Nephron progenitor cell (in vitro differentiated cells): ENCODE results near the gene LRRC1.
A peak's percentile ranks its signal among the peaks of the same experiment; 100 is the strongest.

ENCODE experiments used
- DNase-seq: peaks from one replicate; pipeline ENCODE4 v3.0.0; 2021
- H3K27ac Mint-ChIP-seq: 2 replicates; pipeline ENCODE4 v1.8.0; 2021; ENCODE audit warnings: mild to moderate bottlenecking, moderate library complexity, mixed read lengths
- H3K27me3 Mint-ChIP-seq: 2 replicates; pipeline ENCODE4 v1.8.0; 2021; ENCODE audit warnings: mild to moderate bottlenecking, low read depth, mixed read lengths; ENCODE audit not compliant: poor library complexity
- H3K36me3 Mint-ChIP-seq: 2 replicates; pipeline ENCODE4 v1.8.0; 2021; ENCODE audit warnings: low read depth, mixed read lengths
- H3K4me1 Mint-ChIP-seq: 2 replicates; pipeline ENCODE4 v1.8.0; 2021; ENCODE audit warnings: mixed read lengths
- H3K4me3 Mint-ChIP-seq: 2 replicates; pipeline ENCODE4 v1.8.0; 2021; ENCODE audit warnings: mild to moderate bottlenecking, moderate library complexity, mixed read lengths
- H3K9me3 Mint-ChIP-seq: 2 replicates; pipeline ENCODE4 v1.8.0; 2021; ENCODE audit warnings: mild to moderate bottlenecking, moderate library complexity, mixed read lengths
- CTCF ChIP-seq: fragments of 200-600 bp; sonication (generic); IDR thresholded peaks from 2 replicates; pipeline ENCODE4 v1.5.0; 2021; ENCODE audit warnings: antibody characterized with exemption

The LRRC1 gene

GRCh38 chr6:53811082-53811481, 16.3 kb downstream of the LRRC1 start:
- H3K4me3 Mint-ChIP-seq = no peak overlapping the region
- no peak for TF ChIP-seq CTCF
- peaks cover 6% of the 10 kb centered on the region for H3K27me3 Mint-ChIP-seq
- peaks cover 15% of the 10 kb centered on the region for H3K4me1 Mint-ChIP-seq
- H3K36me3 Mint-ChIP-seq = no peaks in the 10 kb centered on the region
- H3K27ac Mint-ChIP-seq = no peak overlapping the region
- no peak for DNase-seq
- peaks cover 4% of the 10 kb centered on the region for H3K9me3 Mint-ChIP-seq

- no peak for DNase-seq
- H3K4me1 Mint-ChIP-seq = peaks cover 15% of the 10 kb centered on the region
- H3K4me3 Mint-ChIP-seq = no peak overlapping the region
- H3K9me3 Mint-ChIP-seq = peaks cover 4% of the 10 kb centered on the region
- H3K27ac Mint-ChIP-seq = no peak overlapping the region
- TF ChIP-seq CTCF = no peak
- H3K36me3 Mint-ChIP-seq = no peaks in the 10 kb centered on the region
- H3K27me3 Mint-ChIP-seq = peaks cover 6% of the 10 kb centered on the region
Measured at GRCh38 chr6:53811746-53812145, 16.9 kb downstream of the LRRC1 start.

GRCh38 chr6:53813096-53813495, 18.3 kb downstream of the LRRC1 start:
- no peak for TF ChIP-seq CTCF
- H3K27me3 Mint-ChIP-seq = peaks cover 9% of the 10 kb centered on the region
- H3K27ac Mint-ChIP-seq = no peak overlapping the region
- no peak overlapping the region for H3K4me3 Mint-ChIP-seq
- no peak for DNase-seq
- H3K4me1 Mint-ChIP-seq = peaks cover 15% of the 10 kb centered on the region
- peaks cover 4% of the 10 kb centered on the region for H3K9me3 Mint-ChIP-seq
- no peaks in the 10 kb centered on the region for H3K36me3 Mint-ChIP-seq

GRCh38 chr6:53813801-53814200, 19.0 kb downstream of the LRRC1 start:
- H3K4me3 Mint-ChIP-seq = no peak overlapping the region
- peaks cover 9% of the 10 kb centered on the region for H3K27me3 Mint-ChIP-seq
- peak overlapping the region; percentile 20 for H3K27ac Mint-ChIP-seq
- no peak for DNase-seq
- no peaks in the 10 kb centered on the region for H3K36me3 Mint-ChIP-seq
- H3K9me3 Mint-ChIP-seq = peaks cover 4% of the 10 kb centered on the region
- peaks cover 21% of the 10 kb centered on the region for H3K4me1 Mint-ChIP-seq
- TF ChIP-seq CTCF = no peak

GRCh38 chr6:53814353-53814752, 19.5 kb downstream of the LRRC1 start:
- TF ChIP-seq CTCF = no peak
- no peak for DNase-seq
- Mint-ChIP-seq H3K36me3 (no peaks in the 10 kb centered on the region), H3K27me3 (peaks cover 9% of the 10 kb centered on the region), H3K4me1 (peaks cover 25% of the 10 kb centered on the region), H3K9me3 (peaks cover 4% of the 10 kb centered on the region), H3K27ac (no peak overlapping the region), H3K4me3 (no peak overlapping the region)

GRCh38 chr6:53815381-53816119, 20.7 kb downstream of the LRRC1 start:
- Mint-ChIP-seq H3K36me3 (no peaks in the 10 kb centered on the region), H3K9me3 (peaks cover 4% of the 10 kb centered on the region)

More at GRCh38 chr6:53815381-53816119, 20.7 kb downstream of the LRRC1 start:
- H3K4me1 Mint-ChIP-seq = peaks cover 24% of the 10 kb centered on the region
- no peak overlapping the region for H3K27ac Mint-ChIP-seq
- H3K27me3 Mint-ChIP-seq = peaks cover 9% of the 10 kb centered on the region
- H3K4me3 Mint-ChIP-seq = no peak overlapping the region
- no peak for TF ChIP-seq CTCF
- no peak for DNase-seq
